Upper lobe of left lung (tissue), 4 donors: ENCODE data around the gene CCDC190.

ENCODE experiments used
- CTCF ChIP-seq, 6 experiments: fragments of 450-650 bp in 4 of 6; fragments of 200-600 bp in 2 of 6; sonication (generic) in 2 of 6; IDR thresholded peaks; one replicate each; pipeline ENCODE4 v1.5.1; 2016 to 2019; ENCODE audit warnings: antibody characterized with exemption in 6 of 6
- EP300 ChIP-seq, 4 donors: sonication (generic); formaldehyde crosslinking; IDR thresholded peaks; one replicate each; pipeline ENCODE4 v1.5.1; 2017; ENCODE audit warnings: antibody characterized with exemption in 4 of 4, control low read depth in 2 of 4
- POLR2A ChIP-seq, 4 donors: fragments of 450-650 bp; IDR thresholded peaks; one replicate each; pipeline ENCODE4 v1.5.1; 2016 to 2017; ENCODE audit warnings: antibody characterized with exemption in 4 of 4, mild to moderate bottlenecking in 2 of 4
- POLR2AphosphoS5 ChIP-seq, 2 donors: sonication (generic); formaldehyde crosslinking; IDR thresholded peaks; one replicate each; pipeline ENCODE4 v1.5.1; 2017; ENCODE audit warnings: antibody characterized with exemption in 2 of 2

- no peak for TF ChIP-seq CTCF (IDR thresholded peaks at IDR 0.05)
- no peak for TF ChIP-seq POLR2A (IDR thresholded peaks at IDR 0.05)
- TF ChIP-seq POLR2AphosphoS5 (IDR thresholded peaks at IDR 0.05), result no peak
- no peak for TF ChIP-seq EP300 (IDR thresholded peaks at IDR 0.05)
Observed at GRCh38 chr1:162889989-162890388, 29.0 kb upstream of the CCDC190 start.
